ENCODE data around the gene ACO1. TPM values are rescaled to one million over a fixed set of nuclear protein-coding genes. Genes with fewer than 3 reads are reported as not detected.

ACO1 gene
- polyA plus RNA-seq, 1 donor (not counting 4 experiments of a cell fraction or from before 2014, with no cell fraction given) = 29.2 TPM

DNA sequence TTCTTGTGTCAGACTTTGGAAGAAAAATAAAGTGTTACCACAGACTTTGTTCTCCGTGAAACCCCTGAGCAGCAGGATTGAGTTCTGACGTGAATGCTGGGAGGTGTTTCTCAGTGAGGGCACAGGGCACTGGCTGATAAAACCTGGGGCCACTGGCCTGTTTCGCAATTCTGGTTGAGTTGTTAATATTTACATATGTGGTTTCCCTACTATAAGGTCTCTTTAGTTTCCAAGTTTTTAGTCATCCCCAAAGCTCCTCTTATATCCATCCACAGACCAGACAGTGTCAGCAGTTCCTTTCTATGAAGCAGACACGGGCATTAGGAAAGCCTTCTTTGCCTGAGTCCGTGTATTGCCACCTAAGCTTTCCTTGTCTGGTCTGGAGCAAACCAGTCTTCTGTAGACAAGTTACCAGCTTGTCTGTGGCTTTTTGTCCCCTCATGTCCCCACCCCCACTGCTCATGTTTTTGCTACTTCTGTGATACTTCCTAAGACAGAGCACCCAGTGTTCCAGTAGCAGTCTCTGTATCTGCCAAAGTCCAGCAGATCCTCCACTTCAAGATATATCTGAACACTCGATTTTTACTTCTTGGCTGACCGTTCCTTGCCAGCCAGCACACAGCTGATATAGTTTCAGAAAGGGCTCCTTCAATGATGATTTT is 42.0 kb downstream of the ACO1 start:
- no peak overlapping the region for H3K9ac ChIP-seq (ENCODE audit: control insufficient read depth, extremely low read depth, insufficient read depth, low read length)
- TF ChIP-seq, protein P1, sequence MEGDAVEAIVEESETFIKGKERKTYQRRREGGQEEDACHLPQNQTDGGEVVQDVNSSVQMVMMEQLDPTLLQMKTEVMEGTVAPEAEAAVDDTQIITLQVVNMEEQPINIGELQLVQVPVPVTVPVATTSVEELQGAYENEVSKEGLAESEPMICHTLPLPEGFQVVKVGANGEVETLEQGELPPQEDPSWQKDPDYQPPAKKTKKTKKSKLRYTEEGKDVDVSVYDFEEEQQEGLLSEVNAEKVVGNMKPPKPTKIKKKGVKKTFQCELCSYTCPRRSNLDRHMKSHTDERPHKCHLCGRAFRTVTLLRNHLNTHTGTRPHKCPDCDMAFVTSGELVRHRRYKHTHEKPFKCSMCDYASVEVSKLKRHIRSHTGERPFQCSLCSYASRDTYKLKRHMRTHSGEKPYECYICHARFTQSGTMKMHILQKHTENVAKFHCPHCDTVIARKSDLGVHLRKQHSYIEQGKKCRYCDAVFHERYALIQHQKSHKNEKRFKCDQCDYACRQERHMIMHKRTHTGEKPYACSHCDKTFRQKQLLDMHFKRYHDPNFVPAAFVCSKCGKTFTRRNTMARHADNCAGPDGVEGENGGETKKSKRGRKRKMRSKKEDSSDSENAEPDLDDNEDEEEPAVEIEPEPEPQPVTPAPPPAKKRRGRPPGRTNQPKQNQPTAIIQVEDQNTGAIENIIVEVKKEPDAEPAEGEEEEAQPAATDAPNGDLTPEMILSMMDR (optimal IDR thresholded peaks at IDR 0.05 in 1 of 3, IDR thresholded peaks at IDR 0.05 in 1 of 3, conservative IDR thresholded peaks at IDR 0.05 in 1 of 3; ENCODE audit: extremely low read depth in 1 of 3, insufficient read depth in 2 of 3, low read length in 3 of 3) = no peak
- TF ChIP-seq EZH2 (IDR thresholded peaks at IDR 0.05; ENCODE audit: low read length) = no peak
- FAIRE-seq (no peak), DNase-seq (ENCODE audit: low read depth, low spot score) (no peak)
- no peak overlapping the region for H3K4me3 ChIP-seq (ENCODE audit: control insufficient read depth in 2 of 3, extremely low read depth in 1 of 3, insufficient read depth in 2 of 3, low read depth in 1 of 3, low read length in 3 of 3)
- H3K9me1 ChIP-seq (ENCODE audit: control insufficient read depth, extremely low read depth, insufficient read depth, low read length) = no peaks in the 10 kb centered on the region
- H3K4me1 ChIP-seq (ENCODE audit: control insufficient read depth, extremely low read depth, insufficient read depth, low read length) = no peaks in the 10 kb centered on the region
- H3K79me2 ChIP-seq (ENCODE audit: control insufficient read depth, insufficient read depth, low read length) = no peaks in the 10 kb centered on the region
- H3K9me3 ChIP-seq (ENCODE audit: control insufficient read depth, low read depth, low read length) = no peaks in the 10 kb centered on the region
- H3K27me3 ChIP-seq (ENCODE audit: control insufficient read depth, extremely low read depth, insufficient read depth, low read length) = no peaks in the 10 kb centered on the region
- no peak overlapping the region for H3K27ac ChIP-seq (ENCODE audit: control insufficient read depth, insufficient read depth, low read length)
- H2AFZ ChIP-seq (ENCODE audit: control insufficient read depth, low read length) = no peak overlapping the region
- no peak overlapping the region for H3K4me2 ChIP-seq (ENCODE audit: control insufficient read depth, extremely low read depth, insufficient read depth, low read depth, low read length)
- no peaks in the 10 kb centered on the region for H4K20me1 ChIP-seq (ENCODE audit: control insufficient read depth, extremely low read depth, insufficient read depth, low read length)
- peaks cover 6 to 14% of the 10 kb centered on the region in 2 experiments for H3K36me3 ChIP-seq (ENCODE audit: control insufficient read depth in 2 of 2, extremely low read depth in 1 of 2, insufficient read depth in 2 of 2, low read length in 2 of 2)
- dilution Hi-C loops (cut with MboI; ENCODE audit: extremely low pct_ligation_motif_present, low sequenced_read_pairs) = loop anchor here (25.0 kb wide), 1 partner anchor 136 kb away; the partner anchor contains the start of genes NDUFB6, SMIM27 and TOPORS

DNA sequence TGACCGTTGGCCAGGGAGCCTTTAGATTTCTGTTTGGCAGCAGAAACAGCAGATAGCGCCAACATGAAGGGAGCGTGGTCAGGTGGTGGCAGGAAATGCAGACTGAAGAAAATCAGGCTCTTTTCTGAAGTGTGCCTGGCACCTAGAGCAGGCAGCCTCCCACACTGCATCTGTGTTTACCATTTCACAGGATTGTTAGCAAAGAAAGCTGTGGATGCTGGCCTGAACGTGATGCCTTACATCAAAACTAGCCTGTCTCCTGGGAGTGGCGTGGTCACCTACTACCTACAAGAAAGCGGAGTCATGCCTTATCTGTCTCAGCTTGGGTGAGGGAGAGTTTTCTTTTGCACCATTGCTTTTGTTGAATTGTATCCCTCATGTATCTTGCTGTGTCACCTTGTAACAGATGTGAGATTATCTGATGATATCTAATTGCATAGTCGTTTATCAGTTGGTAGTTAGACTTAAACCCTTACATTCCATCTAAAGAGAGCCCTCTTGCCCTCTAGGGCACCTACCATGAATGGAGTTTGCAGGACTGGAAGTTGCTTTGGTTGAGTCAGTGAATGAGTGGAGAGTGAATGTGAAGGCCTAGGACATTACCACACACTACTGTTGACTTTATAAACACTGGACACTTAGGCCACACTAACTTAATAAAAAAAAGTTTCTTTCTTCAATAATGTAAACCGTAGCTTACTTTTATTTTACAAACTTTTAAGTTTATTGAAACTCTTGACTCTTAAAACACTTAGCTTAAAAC is 42.8 kb downstream of the ACO1 start:
- Histone ChIP-seq H3K79me2 (ENCODE audit: control insufficient read depth, insufficient read depth, low read length) (no peaks in the 10 kb centered on the region), H2AFZ (ENCODE audit: control insufficient read depth, low read length) (no peak overlapping the region), H3K9me1 (ENCODE audit: control insufficient read depth, extremely low read depth, insufficient read depth, low read length) (no peaks in the 10 kb centered on the region), H4K20me1 (ENCODE audit: control insufficient read depth, extremely low read depth, insufficient read depth, low read length) (no peaks in the 10 kb centered on the region), H3K4me2 (ENCODE audit: control insufficient read depth, extremely low read depth, insufficient read depth, low read depth, low read length) (no peak overlapping the region), H3K4me3 (ENCODE audit: control insufficient read depth in 2 of 3, extremely low read depth in 1 of 3, insufficient read depth in 2 of 3, low read depth in 1 of 3, low read length in 3 of 3) (no peak overlapping the region), H3K4me1 (ENCODE audit: control insufficient read depth, extremely low read depth, insufficient read depth, low read length) (no peaks in the 10 kb centered on the region), H3K27ac (ENCODE audit: control insufficient read depth, insufficient read depth, low read length) (no peak overlapping the region), H3K9ac (ENCODE audit: control insufficient read depth, extremely low read depth, insufficient read depth, low read length) (no peak overlapping the region), H3K36me3 (ENCODE audit: control insufficient read depth in 2 of 2, extremely low read depth in 1 of 2, insufficient read depth in 2 of 2, low read length in 2 of 2) (peaks cover 5 to 16% of the 10 kb centered on the region in 2 experiments), H3K9me3 (ENCODE audit: control insufficient read depth, low read depth, low read length) (no peaks in the 10 kb centered on the region), H3K27me3 (ENCODE audit: control insufficient read depth, extremely low read depth, insufficient read depth, low read length) (no peaks in the 10 kb centered on the region)
- FAIRE-seq = no peak
- dilution Hi-C loops (cut with MboI; ENCODE audit: extremely low pct_ligation_motif_present, low sequenced_read_pairs) = loop anchor here (25.0 kb wide), 1 partner anchor 135 kb away; the partner anchor contains the start of genes NDUFB6, SMIM27 and TOPORS
- TF ChIP-seq, protein P1 (optimal IDR thresholded peaks at IDR 0.05 in 1 of 3, IDR thresholded peaks at IDR 0.05 in 1 of 3, conservative IDR thresholded peaks at IDR 0.05 in 1 of 3; ENCODE audit: extremely low read depth in 1 of 3, insufficient read depth in 2 of 3, low read length in 3 of 3) = no peak
- DNase-seq (ENCODE audit: low read depth, low spot score) = no peak

Data from keratinocyte (primary cell).